SK-N-MC (cell line): Measurements from ENCODE around the gene COMMD7.

Source experiments
- EZH2 ChIP-seq: fragments of 200-600 bp; sonication (generic); IDR thresholded peaks from one replicate; pipeline ENCODE4 v1.6.1; 2017; ENCODE audit warnings: antibody characterized with exemption
- POLR2AphosphoS5 ChIP-seq: IDR thresholded peaks from 2 replicates; pipeline ENCODE4 v1.6.1; 2012; ENCODE audit warnings: mild to moderate bottlenecking, low read depth, low read length, borderline replicate concordance

DNA sequence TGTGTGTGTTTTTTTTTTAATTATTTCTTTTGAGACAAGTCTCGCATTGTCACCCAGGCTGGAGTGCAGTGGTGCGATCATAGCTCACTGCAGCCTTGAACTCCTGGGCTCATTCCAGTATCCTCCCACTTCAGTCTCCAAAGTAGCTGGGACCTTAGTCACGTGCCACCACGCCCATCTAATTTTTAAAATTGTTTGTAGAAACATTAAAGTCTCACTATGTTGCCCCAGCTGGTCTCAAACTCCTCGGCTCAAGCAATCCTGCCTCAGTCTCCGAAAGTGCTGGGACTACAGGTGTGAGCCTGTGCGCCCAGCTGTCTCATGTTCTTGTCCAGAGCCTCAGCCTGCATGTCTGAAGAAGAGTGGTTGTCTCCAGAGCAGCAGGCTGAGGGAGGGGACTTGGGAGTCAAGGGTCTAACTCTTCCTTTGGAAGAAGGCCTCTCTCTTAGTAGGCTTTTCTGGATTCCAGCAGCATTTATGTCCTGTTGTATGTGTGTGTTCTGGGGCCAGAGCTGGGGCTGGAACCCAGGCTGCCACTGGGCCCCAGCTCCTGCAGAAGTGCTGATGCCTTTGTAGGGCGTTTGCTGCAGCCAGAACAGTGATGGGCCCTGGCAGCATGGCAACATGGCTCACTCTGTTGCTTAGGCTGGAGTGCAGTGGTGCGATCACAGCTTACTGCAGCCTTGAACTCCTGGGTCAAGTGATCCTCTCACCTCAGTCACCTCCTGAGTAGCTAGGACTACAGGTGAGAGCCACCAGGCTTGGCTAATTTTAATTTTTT is 24.3 kb upstream of the COMMD7 start:
- TF ChIP-seq POLR2AphosphoS5, result no peak
- TF ChIP-seq EZH2, result no peak
